Measurements from ENCODE around the gene EXOC2. TPM values are rescaled to one million over a fixed set of nuclear protein-coding genes. Genes with fewer than 3 reads are reported as not detected.

EXOC2 gene
- total RNA-seq, 3 donors from 2014 or later: 19.7 to 37.3 (median 26.5) TPM

- intact Hi-C loops (cut with DNase I; ENCODE audit: low total_unique reads): no loop called here
- H3K4me3 ChIP-seq: no peak overlapping the region
- no peak for DNase-seq (ENCODE audit: low spot score in 2 of 2)
Measured at GRCh38 chr6:722608-723007, 29.7 kb upstream of the EXOC2 start.

DNA sequence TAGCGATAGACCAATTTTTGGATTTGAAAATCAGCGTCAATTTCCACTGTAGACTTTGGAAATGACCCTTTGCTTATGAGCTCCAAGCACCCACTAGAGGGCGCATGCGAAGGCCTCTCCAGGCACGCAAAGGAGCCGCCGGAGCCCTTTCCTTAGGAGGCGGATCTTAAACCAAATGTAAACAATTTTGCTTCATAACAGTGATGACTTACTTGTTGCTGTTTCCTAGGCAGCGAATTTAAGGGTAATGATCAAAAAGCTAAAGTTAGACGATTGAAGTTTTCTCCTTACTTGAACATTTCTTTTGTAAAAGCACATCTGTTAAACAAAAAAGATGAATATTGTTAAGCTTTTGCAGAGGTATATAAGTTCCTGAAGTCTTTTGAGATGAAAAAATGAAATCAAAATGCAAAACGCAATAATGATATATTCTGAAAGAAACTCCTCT is 29.2 kb upstream of the EXOC2 start:
- Histone ChIP-seq H3K27me3 (no peaks in the 10 kb centered on the region), H3K27ac (no peak overlapping the region), H3K9me3 (no peaks in the 10 kb centered on the region), H3K4me3 (no peak overlapping the region), H3K4me1 (no peaks in the 10 kb centered on the region), H3K36me3 (no peaks in the 10 kb centered on the region)
- TF ChIP-seq, protein P1, sequence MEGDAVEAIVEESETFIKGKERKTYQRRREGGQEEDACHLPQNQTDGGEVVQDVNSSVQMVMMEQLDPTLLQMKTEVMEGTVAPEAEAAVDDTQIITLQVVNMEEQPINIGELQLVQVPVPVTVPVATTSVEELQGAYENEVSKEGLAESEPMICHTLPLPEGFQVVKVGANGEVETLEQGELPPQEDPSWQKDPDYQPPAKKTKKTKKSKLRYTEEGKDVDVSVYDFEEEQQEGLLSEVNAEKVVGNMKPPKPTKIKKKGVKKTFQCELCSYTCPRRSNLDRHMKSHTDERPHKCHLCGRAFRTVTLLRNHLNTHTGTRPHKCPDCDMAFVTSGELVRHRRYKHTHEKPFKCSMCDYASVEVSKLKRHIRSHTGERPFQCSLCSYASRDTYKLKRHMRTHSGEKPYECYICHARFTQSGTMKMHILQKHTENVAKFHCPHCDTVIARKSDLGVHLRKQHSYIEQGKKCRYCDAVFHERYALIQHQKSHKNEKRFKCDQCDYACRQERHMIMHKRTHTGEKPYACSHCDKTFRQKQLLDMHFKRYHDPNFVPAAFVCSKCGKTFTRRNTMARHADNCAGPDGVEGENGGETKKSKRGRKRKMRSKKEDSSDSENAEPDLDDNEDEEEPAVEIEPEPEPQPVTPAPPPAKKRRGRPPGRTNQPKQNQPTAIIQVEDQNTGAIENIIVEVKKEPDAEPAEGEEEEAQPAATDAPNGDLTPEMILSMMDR (IDR thresholded peaks at IDR 0.05): peak; percentile 62 to 70 (median 67)
- TF ChIP-seq POLR2AphosphoS5 (IDR thresholded peaks at IDR 0.05) (no peak), POLR2A (IDR thresholded peaks at IDR 0.05) (no peak)
- intact Hi-C loops (cut with DNase I; ENCODE audit: low total_unique reads): no loop called here
- peak; percentile 51 to 78 for DNase-seq (ENCODE audit: low spot score in 2 of 2)

More at GRCh38 chr6:722608-723007, 29.7 kb upstream of the EXOC2 start:
- TF ChIP-seq, protein P1 (IDR thresholded peaks at IDR 0.05): no peak
- no peak for TF ChIP-seq POLR2A (IDR thresholded peaks at IDR 0.05)
- TF ChIP-seq POLR2AphosphoS5 (IDR thresholded peaks at IDR 0.05): no peak
- H3K36me3 ChIP-seq: no peaks in the 10 kb centered on the region
- no peaks in the 10 kb centered on the region for H3K9me3 ChIP-seq
- H3K27ac ChIP-seq: no peak overlapping the region
- H3K4me1 ChIP-seq: no peaks in the 10 kb centered on the region
- H3K27me3 ChIP-seq: no peaks in the 10 kb centered on the region

DNA sequence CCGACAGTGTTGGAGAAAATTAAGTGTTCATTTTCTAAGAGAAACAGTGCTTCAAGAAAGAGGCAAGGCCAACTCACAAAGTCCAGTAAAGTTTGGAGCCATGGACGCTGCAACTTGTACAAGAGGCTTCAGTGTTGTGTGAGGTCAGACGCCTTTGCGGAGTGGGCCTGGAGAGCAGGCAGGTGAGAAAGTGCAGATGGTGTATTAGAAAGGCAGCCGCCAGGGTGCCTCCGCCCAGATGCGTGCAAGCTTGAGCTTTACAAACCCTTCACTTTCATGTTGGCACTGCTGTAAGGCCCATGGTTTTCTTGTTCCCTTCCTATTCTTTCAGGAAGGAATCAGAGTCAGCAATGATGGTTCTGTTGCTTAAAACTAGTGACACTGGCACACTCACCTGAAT is 25.4 kb upstream of the EXOC2 start:
- no peak overlapping the region for H3K27ac ChIP-seq
- H3K9me3 ChIP-seq: no peaks in the 10 kb centered on the region
- no peaks in the 10 kb centered on the region for H3K36me3 ChIP-seq
- no peak overlapping the region for H3K4me3 ChIP-seq
- no peak for DNase-seq (ENCODE audit: low spot score in 2 of 2)
- no peaks in the 10 kb centered on the region for H3K4me1 ChIP-seq
- TF ChIP-seq POLR2AphosphoS5 (IDR thresholded peaks at IDR 0.05): no peak
- TF ChIP-seq, protein P1 (IDR thresholded peaks at IDR 0.05): no peak
- TF ChIP-seq POLR2A (IDR thresholded peaks at IDR 0.05): no peak
- H3K27me3 ChIP-seq: no peaks in the 10 kb centered on the region
- intact Hi-C loops (cut with DNase I; ENCODE audit: low total_unique reads): no loop called here

DNA sequence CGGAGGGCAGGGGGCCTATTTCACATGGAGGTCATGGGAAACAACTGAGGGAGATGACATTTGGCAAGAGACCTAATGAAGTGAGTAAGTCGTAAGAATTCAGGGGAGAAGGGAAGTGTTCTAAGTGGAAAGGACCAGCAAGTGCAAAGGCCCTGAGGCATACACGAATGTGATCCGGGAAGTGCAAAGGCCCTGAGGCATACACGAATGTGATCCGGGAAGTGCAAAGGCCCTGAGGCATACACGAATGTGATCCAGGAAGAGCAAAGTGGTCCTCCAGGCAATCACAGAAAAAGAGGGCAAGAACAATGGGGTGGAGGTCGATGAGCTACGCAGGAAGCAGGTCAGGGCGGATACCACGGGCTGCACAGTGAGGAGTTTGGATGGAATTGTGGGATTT is 24.2 kb upstream of the EXOC2 start:
- no peaks in the 10 kb centered on the region for H3K36me3 ChIP-seq
- no peak overlapping the region for H3K27ac ChIP-seq
- intact Hi-C loops (cut with DNase I; ENCODE audit: low total_unique reads): no loop called here
- no peaks in the 10 kb centered on the region for H3K9me3 ChIP-seq
- no peaks in the 10 kb centered on the region for H3K27me3 ChIP-seq
- DNase-seq (ENCODE audit: low spot score in 2 of 2): no peak
- no peak overlapping the region for H3K4me3 ChIP-seq
- TF ChIP-seq POLR2AphosphoS5 (IDR thresholded peaks at IDR 0.05): no peak
- no peak for TF ChIP-seq POLR2A (IDR thresholded peaks at IDR 0.05)
- TF ChIP-seq, protein P1 (IDR thresholded peaks at IDR 0.05): no peak
- H3K4me1 ChIP-seq: no peaks in the 10 kb centered on the region

DNA sequence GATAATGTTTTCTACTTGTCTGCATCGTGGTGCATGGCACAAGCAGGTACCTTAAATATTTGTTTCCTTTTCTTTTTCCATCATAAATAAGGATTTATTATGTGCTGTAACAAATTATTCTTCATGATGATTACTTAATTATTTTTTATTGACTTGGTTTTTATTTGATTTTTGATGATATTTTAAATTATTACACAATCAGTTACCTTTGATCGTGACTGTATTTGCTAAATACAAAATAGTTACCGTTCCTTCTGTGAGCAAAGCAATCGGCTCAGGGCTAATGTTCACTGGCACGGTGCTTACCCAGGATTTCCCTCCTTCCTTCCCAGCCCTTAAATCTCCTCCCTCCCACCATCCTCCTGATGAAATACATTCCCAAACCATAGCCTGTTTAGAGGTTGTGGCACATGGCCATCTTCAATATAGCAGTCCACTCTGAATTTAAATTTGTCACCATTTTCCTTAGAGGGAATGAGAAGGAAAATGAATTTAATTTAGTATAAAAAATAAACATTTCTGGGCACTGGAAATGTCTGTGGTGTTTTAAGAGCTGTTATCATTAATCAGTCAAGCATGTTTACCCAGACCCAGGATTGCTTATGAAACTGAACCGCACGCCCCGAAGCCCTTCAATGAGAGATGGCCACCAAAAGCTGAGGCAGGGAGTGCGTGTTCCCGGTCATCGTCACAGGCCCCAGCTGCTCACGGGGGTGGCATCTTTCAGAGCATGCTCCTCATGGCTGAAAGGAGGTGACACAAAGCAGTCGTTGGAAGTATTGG is 23.0 kb upstream of the EXOC2 start:
- intact Hi-C loops (cut with DNase I; ENCODE audit: low total_unique reads): no loop called here
- DNase-seq (ENCODE audit: low spot score in 2 of 2): no peak
- TF ChIP-seq POLR2AphosphoS5 (IDR thresholded peaks at IDR 0.05) (no peak), POLR2A (IDR thresholded peaks at IDR 0.05) (no peak)
- TF ChIP-seq, protein P1 (IDR thresholded peaks at IDR 0.05): no peak
- Histone ChIP-seq H3K9me3 (no peaks in the 10 kb centered on the region), H3K27me3 (no peaks in the 10 kb centered on the region), H3K4me1 (no peaks in the 10 kb centered on the region), H3K4me3 (no peak overlapping the region), H3K36me3 (no peaks in the 10 kb centered on the region), H3K27ac (peak overlapping the region in 1 of 2 donors; percentile 2)

Measured in breast epithelium (tissue), 4 donors.